Naive B cell (primary cell): Measurements from ENCODE around the gene DKK2. TPM values are rescaled to one million over a fixed set of nuclear protein-coding genes. Genes with fewer than 3 reads are reported as not detected.
A peak's percentile ranks its signal among the peaks of the same experiment; 100 is the strongest.

Experiments used
- ATAC-seq, 2 donors: fragments of 150-1000 bp; cut with Tn5 transposase; 2 replicates each; pipeline ENCODE4 v1.10.0; 2021; ENCODE audit warnings: low read depth in 2 of 2, mild to moderate bottlenecking in 2 of 2, moderate library complexity in 2 of 2
- DNase-seq: peaks from one replicate; pipeline ENCODE4 v3.0.0; 2022
- H3K27ac Mint-ChIP-seq, 6 donors: one replicate each; pipeline ENCODE4 v1.8.0; 2020 to 2022; ENCODE audit warnings: mild to moderate bottlenecking in 6 of 6, mixed read lengths in 6 of 6, moderate library complexity in 5 of 6, inconsistent platforms in 2 of 6
- H3K27me3 Mint-ChIP-seq, 3 donors: one replicate each; pipeline ENCODE4 v1.8.0; 2021 to 2022; ENCODE audit warnings: mixed read lengths in 3 of 3, mild to moderate bottlenecking in 1 of 3
- H3K36me3 Mint-ChIP-seq, 2 donors: one replicate each; pipeline ENCODE4 v1.8.0; 2020 to 2022; ENCODE audit warnings: mixed read lengths in 2 of 2, inconsistent platforms in 1 of 2, mild to moderate bottlenecking in 1 of 2
- H3K4me1 Mint-ChIP-seq, 3 donors: one replicate each; pipeline ENCODE4 v1.8.0; 2020 to 2022; ENCODE audit warnings: mixed read lengths in 3 of 3, inconsistent platforms in 1 of 3, mild to moderate bottlenecking in 1 of 3, moderate library complexity in 1 of 3
- H3K4me3 Mint-ChIP-seq, 8 donors: one replicate each; pipeline ENCODE4 v1.8.0; 2020 to 2022; ENCODE audit warnings: mild to moderate bottlenecking in 8 of 8, mixed read lengths in 8 of 8, moderate library complexity in 8 of 8, inconsistent platforms in 2 of 8
- H3K9me3 Mint-ChIP-seq, 7 donors: one replicate each; pipeline ENCODE4 v1.8.0; 2020 to 2022; ENCODE audit warnings: mixed read lengths in 7 of 7, mild to moderate bottlenecking in 5 of 7, inconsistent platforms in 2 of 7, moderate library complexity in 1 of 7
- polyA plus RNA-seq, 6 donors: library from polyadenylated mRNA; unstranded; fragments of 300-500 nt; fragmentation: Illumina TruSeq; gene quantifications; one replicate each; pipeline ENCODE4 v1.2.3, GENCODE V29; 2021; ENCODE audit warnings: low read depth in 6 of 6

DKK2 gene
- not detected for polyA plus RNA-seq

GRCh38 chr4:107035819-107036583 lies at the start of gene DKK2:
TSS of gene DKK2 (minus strand) at chr4:107036313. CDS start at chr4:107035591, 722 bp downstream.
- ATAC-seq (no peak), DNase-seq (no peak)
- peaks cover 0 to 19% of the 10 kb centered on the region in 2 donors for H3K36me3 Mint-ChIP-seq
- H3K9me3 Mint-ChIP-seq: peaks cover 0 to 5% (median 2%) of the 10 kb centered on the region in 7 donors
- H3K4me1 Mint-ChIP-seq: peaks cover 14 to 27% (median 27%) of the 10 kb centered on the region in 3 donors
- peaks cover 32 to 64% (median 52%) of the 10 kb centered on the region in 3 donors for H3K27me3 Mint-ChIP-seq
- H3K4me3 Mint-ChIP-seq: peak within 1 kb of the TSS in 6 of 8 donors; percentile 23 to 85 (median 42)
- H3K27ac Mint-ChIP-seq: peak within 1 kb of the TSS in 1 of 6 donors; percentile 56

DNA sequence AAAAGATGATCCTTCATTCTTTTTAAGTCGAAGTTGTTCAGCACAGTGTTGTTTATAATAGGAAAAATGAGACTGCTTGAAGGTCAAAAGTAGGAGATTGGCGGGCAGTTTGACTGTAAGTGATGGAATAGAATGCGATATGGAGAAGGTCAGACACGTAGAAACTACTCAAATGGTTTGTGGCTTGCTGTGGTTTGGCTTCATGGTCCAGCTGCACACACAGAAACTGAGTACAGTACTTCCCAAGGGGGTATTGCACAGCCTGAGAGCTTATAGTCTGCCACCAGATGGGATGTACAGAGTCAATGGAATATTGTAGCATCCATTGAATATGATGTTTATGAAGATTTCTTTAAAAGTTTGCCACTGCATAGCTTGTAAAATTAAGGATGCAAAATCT lies 41.1 kb upstream of the DKK2 start:
- Mint-ChIP-seq H3K27me3 (no peaks in the 10 kb centered on the region), H3K9me3 (peaks cover 0 to 18% (median 11%) of the 10 kb centered on the region in 7 donors), H3K4me3 (no peak overlapping the region), H3K36me3 (peaks cover 0 to 6% of the 10 kb centered on the region in 2 donors), H3K4me1 (no peaks in the 10 kb centered on the region), H3K27ac (no peak overlapping the region)
- DNase-seq (no peak), ATAC-seq (no peak)

- DNase-seq (no peak), ATAC-seq (no peak)
- no peak overlapping the region for H3K27ac Mint-ChIP-seq
- no peaks in the 10 kb centered on the region for H3K27me3 Mint-ChIP-seq
- no peaks in the 10 kb centered on the region for H3K4me1 Mint-ChIP-seq
- no peak overlapping the region for H3K4me3 Mint-ChIP-seq
- no peaks in the 10 kb centered on the region for H3K36me3 Mint-ChIP-seq
- H3K9me3 Mint-ChIP-seq: peaks cover 0 to 9% (median 3%) of the 10 kb centered on the region in 7 donors
Observed at GRCh38 chr4:107072836-107073736, 37.0 kb upstream of the DKK2 start.

DNA sequence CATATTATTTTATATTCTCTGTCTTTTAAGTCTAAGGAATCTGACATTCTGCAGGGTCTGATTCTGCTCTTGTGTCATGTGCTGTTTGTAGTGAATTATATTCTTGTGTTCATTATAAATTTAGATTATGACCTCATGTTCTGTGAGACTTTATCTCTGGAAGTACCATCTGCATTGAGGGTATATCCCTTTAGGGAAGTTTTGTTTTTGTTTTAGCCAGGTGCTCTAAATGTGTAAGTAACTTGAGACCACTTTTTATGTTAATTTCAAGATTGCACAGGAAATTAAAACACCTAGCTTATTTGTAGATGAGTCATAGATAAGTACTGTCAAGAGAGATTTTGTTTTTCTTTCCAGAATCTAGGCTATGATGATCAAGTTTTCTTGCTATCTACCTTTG lies 35.0 kb upstream of the DKK2 start:
- ATAC-seq (no peak), DNase-seq (no peak)
- no peaks in the 10 kb centered on the region for H3K4me1 Mint-ChIP-seq
- no peaks in the 10 kb centered on the region for H3K27me3 Mint-ChIP-seq
- H3K36me3 Mint-ChIP-seq: no peaks in the 10 kb centered on the region
- H3K27ac Mint-ChIP-seq: no peak overlapping the region
- peaks cover 0 to 9% (median 3%) of the 10 kb centered on the region in 7 donors for H3K9me3 Mint-ChIP-seq
- no peak overlapping the region for H3K4me3 Mint-ChIP-seq

DNA sequence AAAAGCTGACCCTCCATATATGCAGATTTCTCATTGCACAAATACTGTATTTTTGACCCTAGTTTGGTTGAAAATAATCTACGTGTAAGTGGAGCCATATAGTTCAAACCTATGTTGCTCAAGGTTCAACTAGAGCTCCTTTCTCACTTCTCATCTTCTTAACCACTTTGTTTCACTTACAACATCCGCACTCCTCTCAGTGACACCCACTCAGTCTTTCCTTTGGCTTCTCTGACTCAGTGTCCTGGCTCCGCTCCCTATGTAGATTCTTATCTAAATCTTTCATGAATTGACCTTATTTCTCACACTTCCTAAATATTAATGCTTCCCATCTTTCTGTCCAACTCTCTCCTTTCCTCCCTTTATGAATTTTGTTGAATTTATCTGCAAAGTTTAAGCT lies 32.9 kb upstream of the DKK2 start:
- Mint-ChIP-seq H3K9me3 (peaks cover 0 to 3% (median 0%) of the 10 kb centered on the region in 7 donors), H3K27ac (no peak overlapping the region), H3K36me3 (no peaks in the 10 kb centered on the region), H3K4me1 (no peaks in the 10 kb centered on the region), H3K27me3 (no peaks in the 10 kb centered on the region), H3K4me3 (no peak overlapping the region)
- DNase-seq (no peak), ATAC-seq (no peak)

DNA sequence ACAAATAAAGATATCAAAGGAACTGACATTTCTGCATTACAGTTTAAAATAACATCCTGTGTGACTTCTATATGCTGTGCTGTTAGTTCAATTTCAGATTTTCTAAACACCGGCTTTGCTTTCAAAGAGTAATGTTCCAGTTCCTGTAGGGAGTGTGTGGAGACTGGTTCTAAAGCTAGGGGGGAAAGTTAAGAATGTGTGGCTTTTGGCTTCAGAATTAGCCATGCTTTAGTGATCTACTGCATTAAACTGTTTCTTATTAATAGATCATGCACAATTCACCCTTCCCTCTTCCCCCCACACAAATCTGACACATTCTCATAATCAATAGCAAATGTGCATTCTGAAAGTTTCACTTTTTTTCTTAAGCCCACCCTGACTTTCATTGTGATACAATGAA lies 32.0 kb upstream of the DKK2 start:
- Mint-ChIP-seq H3K4me3 (no peak overlapping the region), H3K27me3 (no peaks in the 10 kb centered on the region), H3K36me3 (no peaks in the 10 kb centered on the region), H3K27ac (no peak overlapping the region), H3K4me1 (no peaks in the 10 kb centered on the region), H3K9me3 (peaks cover 0 to 3% (median 0%) of the 10 kb centered on the region in 7 donors)
- ATAC-seq (no peak), DNase-seq (no peak)

GRCh38 chr4:107066621-107067020 lies 30.5 kb upstream of the DKK2 start:
- Mint-ChIP-seq H3K4me3 (no peak overlapping the region), H3K4me1 (no peaks in the 10 kb centered on the region), H3K27me3 (no peaks in the 10 kb centered on the region), H3K36me3 (no peaks in the 10 kb centered on the region), H3K27ac (no peak overlapping the region), H3K9me3 (no peaks in the 10 kb centered on the region)
- ATAC-seq: no peak
- DNase-seq: no peak

DNA sequence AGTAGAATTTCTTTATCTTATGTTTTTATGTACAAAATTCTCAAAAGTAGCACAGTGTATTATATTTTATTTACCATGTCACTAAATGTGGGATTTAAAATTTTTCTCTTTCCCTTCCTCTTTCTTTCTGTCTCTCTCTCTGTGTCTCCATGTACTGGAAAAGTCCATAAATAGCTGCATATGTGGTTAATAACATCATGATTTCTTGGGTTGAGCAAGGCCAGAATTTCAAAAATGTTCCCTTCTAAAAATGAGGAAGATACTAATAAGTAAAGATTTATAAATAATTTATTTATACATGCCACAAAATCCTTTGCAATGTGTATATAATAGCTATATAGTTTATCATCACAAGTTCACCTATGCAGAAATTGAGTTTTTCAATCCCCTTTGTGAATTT lies 29.1 kb upstream of the DKK2 start:
- Mint-ChIP-seq H3K27me3 (no peaks in the 10 kb centered on the region), H3K4me1 (no peaks in the 10 kb centered on the region), H3K4me3 (no peak overlapping the region), H3K9me3 (peaks cover 0 to 2% (median 0%) of the 10 kb centered on the region in 7 donors), H3K36me3 (no peaks in the 10 kb centered on the region), H3K27ac (peak overlapping the region in 1 of 6 donors; percentile 1)
- DNase-seq: no peak
- ATAC-seq: no peak

GRCh38 chr4:107060388-107060787 lies 24.3 kb upstream of the DKK2 start:
- ATAC-seq (no peak), DNase-seq (no peak)
- no peaks in the 10 kb centered on the region for H3K27me3 Mint-ChIP-seq
- H3K27ac Mint-ChIP-seq: no peak overlapping the region
- H3K4me1 Mint-ChIP-seq: no peaks in the 10 kb centered on the region
- H3K36me3 Mint-ChIP-seq: no peaks in the 10 kb centered on the region
- H3K9me3 Mint-ChIP-seq: peaks cover 0 to 4% (median 0%) of the 10 kb centered on the region in 7 donors
- no peak overlapping the region for H3K4me3 Mint-ChIP-seq

- ATAC-seq: no peak
- H3K27ac Mint-ChIP-seq: no peak overlapping the region
- H3K9me3 Mint-ChIP-seq: peaks cover 0 to 4% (median 0%) of the 10 kb centered on the region in 7 donors
- no peaks in the 10 kb centered on the region for H3K4me1 Mint-ChIP-seq
- H3K4me3 Mint-ChIP-seq: no peak overlapping the region
- H3K27me3 Mint-ChIP-seq: no peaks in the 10 kb centered on the region
- no peaks in the 10 kb centered on the region for H3K36me3 Mint-ChIP-seq
- DNase-seq: no peak
Observed at GRCh38 chr4:107058828-107059227, 22.7 kb upstream of the DKK2 start.

DNA sequence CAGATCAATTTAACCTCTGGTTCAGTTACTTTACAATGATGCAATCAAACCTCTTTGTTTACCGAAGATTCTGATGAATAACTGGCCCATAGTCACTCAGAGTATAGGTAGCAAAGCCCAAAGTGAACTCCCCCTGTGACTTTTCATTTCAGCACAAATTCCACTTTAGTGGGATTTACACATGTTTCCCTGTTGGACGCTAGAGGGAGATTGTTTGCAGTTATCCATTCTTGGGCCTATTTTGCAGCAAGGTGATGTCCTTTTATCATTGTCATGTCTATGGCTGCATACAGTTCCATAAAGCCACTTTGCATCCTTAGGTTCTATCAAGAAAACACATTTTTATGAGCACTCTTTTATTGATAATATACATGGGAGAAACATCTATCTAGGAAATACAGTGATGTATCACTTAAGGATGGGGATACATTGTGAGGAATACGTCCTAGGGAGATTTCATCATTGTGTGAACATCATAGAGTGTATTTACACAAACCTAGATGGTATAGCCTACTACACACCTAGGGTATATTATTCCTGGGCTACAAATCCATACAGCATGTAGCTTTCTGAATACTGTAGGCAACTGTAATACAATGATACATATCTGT lies 14.5 kb upstream of the DKK2 start:
- Mint-ChIP-seq H3K4me1 (no peaks in the 10 kb centered on the region), H3K27me3 (no peaks in the 10 kb centered on the region), H3K27ac (no peak overlapping the region), H3K4me3 (no peak overlapping the region), H3K36me3 (no peaks in the 10 kb centered on the region), H3K9me3 (peaks cover 0 to 16% (median 3%) of the 10 kb centered on the region in 7 donors)
- ATAC-seq (no peak), DNase-seq (no peak)

- Mint-ChIP-seq H3K27me3 (peaks cover 0 to 3% (median 0%) of the 10 kb centered on the region in 3 donors), H3K4me3 (no peak overlapping the region), H3K4me1 (no peaks in the 10 kb centered on the region), H3K27ac (no peak overlapping the region), H3K36me3 (no peaks in the 10 kb centered on the region), H3K9me3 (peaks cover 0 to 19% (median 3%) of the 10 kb centered on the region in 7 donors)
- DNase-seq: no peak
- no peak for ATAC-seq
Observed at GRCh38 chr4:107046261-107046660, 10.1 kb upstream of the DKK2 start.

DNA sequence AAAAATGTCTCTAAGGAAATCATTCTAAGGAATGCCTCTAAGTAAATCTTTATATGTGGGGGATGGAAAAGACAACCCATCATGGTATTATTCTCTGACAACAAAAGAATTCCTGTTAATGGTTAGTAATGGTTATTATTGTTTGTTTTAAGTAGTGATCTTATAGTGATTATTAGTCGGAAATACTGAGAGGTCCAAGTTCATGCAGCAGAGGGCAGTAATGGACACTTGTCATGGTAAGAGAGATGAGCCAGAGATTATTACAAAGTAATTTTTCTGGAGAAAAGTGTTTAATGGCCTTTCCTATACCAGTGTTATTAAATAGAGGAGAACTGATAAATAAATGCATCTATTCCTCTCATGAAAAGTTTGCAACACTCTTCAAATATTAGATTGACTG lies 8.1 kb upstream of the DKK2 start:
- Mint-ChIP-seq H3K4me1 (no peaks in the 10 kb centered on the region), H3K36me3 (no peaks in the 10 kb centered on the region), H3K27ac (no peak overlapping the region), H3K27me3 (peaks cover 3 to 5% (median 3%) of the 10 kb centered on the region in 3 donors), H3K9me3 (peaks cover 0 to 19% (median 3%) of the 10 kb centered on the region in 7 donors), H3K4me3 (no peak overlapping the region)
- DNase-seq (no peak), ATAC-seq (no peak)
